ENCODE measurements around the gene BCAS3. TPM values are rescaled to one million over a fixed set of nuclear protein-coding genes. Genes with fewer than 3 reads are reported as not detected.

The BCAS3 gene
- total and polyA plus RNA-seq, 4 donors: 5.8 to 24.6 (median 10.1) TPM

DNA sequence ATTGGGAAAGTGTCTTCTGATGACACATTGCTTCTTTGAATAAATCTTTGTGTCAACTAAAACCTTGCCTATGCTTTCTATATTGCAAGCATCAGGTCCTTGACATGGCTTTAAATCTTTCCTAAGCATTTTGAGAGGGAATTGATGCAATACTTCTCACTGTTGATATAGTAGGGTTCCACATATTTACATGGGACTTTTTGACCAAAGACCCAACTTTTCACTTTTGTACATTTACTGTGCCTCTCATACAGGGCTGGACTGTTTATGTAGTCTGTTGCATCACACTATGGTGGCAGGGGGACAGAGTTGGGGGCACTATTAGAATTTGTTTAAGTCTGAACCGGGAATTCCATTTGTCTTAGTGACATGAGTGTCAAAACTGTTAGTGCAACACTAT lies 413.4 kb downstream of the BCAS3 start:
- no peak for TF ChIP-seq RXRA (IDR thresholded peaks at IDR 0.05)
- no peak for TF ChIP-seq EGR1 (IDR thresholded peaks at IDR 0.05; ENCODE audit: low read depth in 2 of 2)
- TF ChIP-seq GABPA (IDR thresholded peaks at IDR 0.05 in 1 of 2, conservative IDR thresholded peaks at IDR 0.05 in 1 of 2): no peak
- no peak for TF ChIP-seq HNF4A (conservative IDR thresholded peaks at IDR 0.05)
- Histone ChIP-seq H3K36me3 (ENCODE audit: control insufficient read depth in 4 of 4, insufficient read depth in 3 of 4, low read depth in 1 of 4, low read length in 3 of 4) (no peaks in the 10 kb centered on the region), H3K4me3 (ENCODE audit: low read depth in 1 of 3, low read length in 3 of 3) (no peak overlapping the region), H3K27me3 (ENCODE audit: control insufficient read depth in 4 of 4, insufficient read depth in 4 of 4, low read length in 3 of 4) (no peaks in the 10 kb centered on the region), H3K4me1 (ENCODE audit: control insufficient read depth in 4 of 4, insufficient read depth in 4 of 4, low read length in 3 of 4) (no peaks in the 10 kb centered on the region), H3K9ac (ENCODE audit: low read depth in 1 of 2, low read length in 2 of 2) (no peak overlapping the region), H3K27ac (ENCODE audit: low read depth in 1 of 2, low read length in 2 of 2) (no peak overlapping the region), H3K9me3 (ENCODE audit: control insufficient read depth in 4 of 4, low read length in 3 of 4) (peaks cover 0 to 6% (median 0%) of the 10 kb centered on the region in 4 donors)
- no peak for DNase-seq (ENCODE audit: low spot score)
- 74% methylated on average over 1 of the region's 1 CpG for WGBS

DNA sequence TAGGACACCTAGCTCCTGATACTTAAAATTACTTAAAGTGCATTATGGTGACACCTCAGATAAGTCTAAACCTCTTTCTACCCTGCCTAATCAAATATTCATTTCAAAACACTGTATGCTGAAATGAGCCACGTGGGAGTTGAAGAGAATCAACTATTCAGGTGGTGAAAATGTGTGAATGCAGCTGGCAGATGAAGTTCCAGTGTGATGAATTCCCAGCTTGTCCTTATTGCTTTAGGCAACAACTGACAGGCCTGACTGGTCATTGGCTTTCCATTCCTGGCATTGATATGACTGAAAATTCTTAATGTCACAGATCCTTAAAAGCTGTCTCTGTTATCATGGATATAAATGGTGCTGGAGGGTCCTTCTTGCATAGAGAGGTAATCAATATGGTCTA lies 420.1 kb downstream of the BCAS3 start:
- TF ChIP-seq HNF4A (conservative IDR thresholded peaks at IDR 0.05) (no peak), CTCF (IDR thresholded peaks at IDR 0.05; ENCODE audit: low read depth, low read length, missing input control) (no peak), REST (IDR thresholded peaks at IDR 0.05) (no peak), NR2F2 (IDR thresholded peaks at IDR 0.05) (no peak)
- TF ChIP-seq, protein P1, sequence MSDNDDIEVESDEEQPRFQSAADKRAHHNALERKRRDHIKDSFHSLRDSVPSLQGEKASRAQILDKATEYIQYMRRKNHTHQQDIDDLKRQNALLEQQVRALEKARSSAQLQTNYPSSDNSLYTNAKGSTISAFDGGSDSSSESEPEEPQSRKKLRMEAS (IDR thresholded peaks at IDR 0.05): no peak
- Histone ChIP-seq H3K9ac (ENCODE audit: low read depth in 1 of 2, low read length in 2 of 2) (no peak overlapping the region), H3K4me1 (ENCODE audit: control insufficient read depth in 4 of 4, insufficient read depth in 4 of 4, low read length in 3 of 4) (no peaks in the 10 kb centered on the region), H3K27ac (ENCODE audit: low read depth in 1 of 2, low read length in 2 of 2) (no peak overlapping the region), H3K4me3 (ENCODE audit: low read depth in 1 of 3, low read length in 3 of 3) (no peak overlapping the region), H3K27me3 (ENCODE audit: control insufficient read depth in 4 of 4, insufficient read depth in 4 of 4, low read length in 3 of 4) (no peaks in the 10 kb centered on the region), H3K9me3 (ENCODE audit: control insufficient read depth in 4 of 4, low read length in 3 of 4) (no peaks in the 10 kb centered on the region), H3K36me3 (ENCODE audit: control insufficient read depth in 4 of 4, insufficient read depth in 3 of 4, low read depth in 1 of 4, low read length in 3 of 4) (no peaks in the 10 kb centered on the region)
- no peak for DNase-seq (ENCODE audit: low spot score)
- 86% methylated on average over 1 of the region's 1 CpG for WGBS

GRCh38 chr17:61106354-61106753 lies 428.7 kb downstream of the BCAS3 start:
- WGBS: 83% methylated on average over 4 of the region's 4 CpGs

More at GRCh38 chr17:61106354-61106753, 428.7 kb downstream of the BCAS3 start:
- Histone ChIP-seq H3K9me3 (ENCODE audit: control insufficient read depth in 4 of 4, low read length in 3 of 4) (no peaks in the 10 kb centered on the region), H3K4me3 (ENCODE audit: low read depth in 1 of 3, low read length in 3 of 3) (no peak overlapping the region), H3K9ac (ENCODE audit: low read depth in 1 of 2, low read length in 2 of 2) (no peak overlapping the region), H3K4me1 (ENCODE audit: control insufficient read depth in 4 of 4, insufficient read depth in 4 of 4, low read length in 3 of 4) (no peaks in the 10 kb centered on the region), H3K36me3 (ENCODE audit: control insufficient read depth in 4 of 4, insufficient read depth in 3 of 4, low read depth in 1 of 4, low read length in 3 of 4) (no peaks in the 10 kb centered on the region), H3K27ac (ENCODE audit: low read depth in 1 of 2, low read length in 2 of 2) (no peak overlapping the region), H3K27me3 (ENCODE audit: control insufficient read depth in 4 of 4, insufficient read depth in 4 of 4, low read length in 3 of 4) (no peaks in the 10 kb centered on the region)
- no peak for DNase-seq (ENCODE audit: low spot score)
- TF ChIP-seq REST (IDR thresholded peaks at IDR 0.05) (peak; percentile 11), RXRA (IDR thresholded peaks at IDR 0.05) (no peak)
